Smooth muscle cell (in vitro differentiated cells): ENCODE data around the gene ZNF841. TPM values are rescaled to one million over a fixed set of nuclear protein-coding genes. Genes with fewer than 3 reads are reported as not detected.

ENCODE experiments used
- DNase-seq: peaks from one replicate; lab custom pipeline; 2025; ENCODE audit not compliant: unreplicated experiment; lab: John Stamatoyannopoulos, UW
- H2AFZ ChIP-seq: fragments of 200-600 bp; sonication (generic); 2 replicates; pipeline ENCODE4 v1.6.0; 2016; ENCODE audit warnings: antibody characterized with exemption, low read depth, mild to moderate bottlenecking
- H3F3A ChIP-seq: fragments of 200-600 bp; sonication (generic); 2 replicates; pipeline ENCODE4 v1.6.0; 2017; ENCODE audit warnings: antibody characterized with exemption, low read depth
- H3K27ac ChIP-seq: fragments of 200-600 bp; sonication (generic); 2 replicates; pipeline ENCODE4 v1.5.1; 2016; ENCODE audit warnings: low read depth, mild to moderate bottlenecking
- H3K27me3 ChIP-seq: fragments of 200-600 bp; sonication (generic); 2 replicates; pipeline ENCODE4 v1.6.1; 2016; ENCODE audit warnings: low read depth, mild to moderate bottlenecking
- H3K36me3 ChIP-seq: fragments of 200-600 bp; sonication (generic); 2 replicates; pipeline ENCODE4 v1.5.1; 2016; ENCODE audit warnings: low read depth
- H3K4me1 ChIP-seq: fragments of 200-600 bp; sonication (generic); 2 replicates; pipeline ENCODE4 v1.5.1; 2016; ENCODE audit warnings: low read depth
- H3K4me2 ChIP-seq: fragments of 200-600 bp; sonication (generic); 2 replicates; pipeline ENCODE4 v1.6.0; 2016; ENCODE audit warnings: mild to moderate bottlenecking
- H3K4me3 ChIP-seq: fragments of 200-600 bp; sonication (generic); 2 replicates; pipeline ENCODE4 v1.5.1; 2016; ENCODE audit warnings: mild to moderate bottlenecking
- H3K79me2 ChIP-seq: fragments of 200-600 bp; sonication (generic); 2 replicates; pipeline ENCODE4 v1.6.0; 2016; ENCODE audit warnings: low read depth, mild to moderate bottlenecking
- H3K9ac ChIP-seq: fragments of 200-600 bp; sonication (generic); 2 replicates; pipeline ENCODE4 v1.6.0; 2016; ENCODE audit warnings: low read depth
- H3K9me3 ChIP-seq: fragments of 200-600 bp; sonication (generic); replicated peaks from 2 replicates; pipeline ENCODE4 v1.5.1; 2016; ENCODE audit warnings: low read depth
- H4K20me1 ChIP-seq: fragments of 200-600 bp; sonication (generic); 2 replicates; pipeline ENCODE4 v1.6.0; 2016; ENCODE audit warnings: low read depth
- WGBS: methylation state at CpG from one replicate; pipeline ENCODE4 v1.1.7; 2016; ENCODE audit warnings: low lambda C conversion rate; 5-methylcytosine and 5-hydroxymethylcytosine counted together
- polyA plus RNA-seq: library from polyadenylated mRNA; unstranded; fragments of >200 nt; fragmentation: Nextera tagmentation; extraction: Ambion mirVana; gene quantifications from 2 replicates; pipeline ENCODE4 v1.2.1, GENCODE V29; 2016
- total RNA-seq: library from RNA; depleted of rRNA; stranded (reverse); fragments of >200 nt; gene quantifications from 2 replicates; pipeline ENCODE4 v1.2.3, GENCODE V29; 2014
- TF ChIP-seq, protein P1 (sequence below): fragments of 200-600 bp; sonication (generic); IDR thresholded peaks from 2 replicates; pipeline ENCODE4 v1.5.1; 2017; ENCODE audit warnings: borderline replicate concordance, mild to moderate bottlenecking, antibody characterized with exemption; ENCODE audit not compliant: insufficient read depth, poor library complexity, severe bottlenecking

Gene ZNF841
- total and polyA plus RNA-seq, 2 experiments from 2014 or later = 7.9 to 50.6 TPM

DNA sequence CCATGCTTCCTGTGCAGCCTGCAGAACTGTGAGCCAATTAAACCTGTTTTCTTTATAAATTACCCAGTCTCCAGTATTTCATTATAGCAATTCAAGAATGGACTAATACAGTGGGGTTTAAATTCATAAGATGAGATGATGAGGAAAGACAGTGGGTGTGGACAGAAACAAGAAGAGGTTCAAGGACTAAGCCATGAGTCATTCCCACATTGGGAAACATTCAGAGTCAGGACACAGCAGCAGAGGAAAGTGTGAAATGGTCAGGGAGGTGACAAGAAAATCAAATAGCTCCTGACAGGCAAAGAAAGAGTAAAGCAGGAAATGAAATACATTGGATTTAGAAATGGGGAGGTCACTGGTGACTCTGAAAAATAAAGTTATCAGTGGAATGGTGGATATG is 9.1 kb downstream of the ZNF841 start:
- H3K27me3 ChIP-seq = no peaks in the 10 kb centered on the region
- peaks cover 9% of the 10 kb centered on the region for H4K20me1 ChIP-seq
- TF ChIP-seq, protein P1, sequence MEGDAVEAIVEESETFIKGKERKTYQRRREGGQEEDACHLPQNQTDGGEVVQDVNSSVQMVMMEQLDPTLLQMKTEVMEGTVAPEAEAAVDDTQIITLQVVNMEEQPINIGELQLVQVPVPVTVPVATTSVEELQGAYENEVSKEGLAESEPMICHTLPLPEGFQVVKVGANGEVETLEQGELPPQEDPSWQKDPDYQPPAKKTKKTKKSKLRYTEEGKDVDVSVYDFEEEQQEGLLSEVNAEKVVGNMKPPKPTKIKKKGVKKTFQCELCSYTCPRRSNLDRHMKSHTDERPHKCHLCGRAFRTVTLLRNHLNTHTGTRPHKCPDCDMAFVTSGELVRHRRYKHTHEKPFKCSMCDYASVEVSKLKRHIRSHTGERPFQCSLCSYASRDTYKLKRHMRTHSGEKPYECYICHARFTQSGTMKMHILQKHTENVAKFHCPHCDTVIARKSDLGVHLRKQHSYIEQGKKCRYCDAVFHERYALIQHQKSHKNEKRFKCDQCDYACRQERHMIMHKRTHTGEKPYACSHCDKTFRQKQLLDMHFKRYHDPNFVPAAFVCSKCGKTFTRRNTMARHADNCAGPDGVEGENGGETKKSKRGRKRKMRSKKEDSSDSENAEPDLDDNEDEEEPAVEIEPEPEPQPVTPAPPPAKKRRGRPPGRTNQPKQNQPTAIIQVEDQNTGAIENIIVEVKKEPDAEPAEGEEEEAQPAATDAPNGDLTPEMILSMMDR = no peak
- H3K79me2 ChIP-seq = peaks cover 39% of the 10 kb centered on the region
- H3K9ac ChIP-seq = no peak overlapping the region
- peaks cover 75% of the 10 kb centered on the region for H3K36me3 ChIP-seq
- H3F3A ChIP-seq = no peaks in the 10 kb centered on the region
- H2AFZ ChIP-seq = no peak overlapping the region
- no peaks in the 10 kb centered on the region for H3K4me1 ChIP-seq
- no peak for DNase-seq
- peaks cover 8% of the 10 kb centered on the region for H3K9me3 ChIP-seq
- no peak overlapping the region for H3K4me2 ChIP-seq
- H3K4me3 ChIP-seq = no peak overlapping the region
- no peak overlapping the region for H3K27ac ChIP-seq

DNA sequence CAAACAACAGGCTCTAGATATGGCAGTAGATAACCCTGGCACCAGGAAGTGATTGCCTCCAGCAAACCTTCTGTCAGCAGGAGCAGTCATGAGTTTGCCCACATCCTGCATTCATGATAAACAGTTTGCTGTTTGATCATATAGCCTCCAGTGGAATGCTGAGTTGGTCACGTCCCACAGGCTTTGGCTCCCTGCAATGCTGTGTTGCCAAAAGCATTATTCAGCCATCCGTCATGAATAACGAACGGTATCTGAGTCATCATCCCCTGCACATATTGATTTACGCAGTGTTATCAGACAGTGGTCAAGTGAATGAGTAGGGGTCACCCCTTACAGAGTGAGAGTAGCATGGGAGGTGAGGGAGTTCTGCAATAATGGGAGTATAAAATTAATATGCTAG is 25.1 kb downstream of the ZNF841 start:
- no peak overlapping the region for H3K9ac ChIP-seq
- peaks cover 89% of the 10 kb centered on the region for H3K9me3 ChIP-seq
- H3K4me1 ChIP-seq = no peaks in the 10 kb centered on the region
- H3K36me3 ChIP-seq = peaks cover 97% of the 10 kb centered on the region
- H3K4me2 ChIP-seq = no peak overlapping the region
- no peak overlapping the region for H3K27ac ChIP-seq
- H2AFZ ChIP-seq = no peak overlapping the region
- no peaks in the 10 kb centered on the region for H4K20me1 ChIP-seq
- no peak for DNase-seq
- no peaks in the 10 kb centered on the region for H3F3A ChIP-seq
- WGBS = 95% methylated on average over 5 of the region's 5 CpGs
- H3K79me2 ChIP-seq = peaks cover 33% of the 10 kb centered on the region
- H3K4me3 ChIP-seq = no peak overlapping the region
- H3K27me3 ChIP-seq = no peaks in the 10 kb centered on the region
- TF ChIP-seq, protein P1 = no peak

GRCh38 chr19:52069653-52070052 is 25.9 kb downstream of the ZNF841 start:
- Histone ChIP-seq H3K36me3 (peaks cover 97% of the 10 kb centered on the region), H3K4me2 (no peak overlapping the region), H3K79me2 (peaks cover 32% of the 10 kb centered on the region), H3K27me3 (no peaks in the 10 kb centered on the region), H3K9me3 (peaks cover 89% of the 10 kb centered on the region), H3K9ac (no peak overlapping the region), H3F3A (no peaks in the 10 kb centered on the region), H3K4me1 (no peaks in the 10 kb centered on the region), H2AFZ (no peak overlapping the region), H3K27ac (no peak overlapping the region), H4K20me1 (no peaks in the 10 kb centered on the region), H3K4me3 (no peak overlapping the region)
- TF ChIP-seq, protein P1 = no peak
- 92% methylated on average over 2 of the region's 2 CpGs for WGBS
- no peak for DNase-seq

- WGBS = over 99% methylated on average over 6 of the region's 6 CpGs
- TF ChIP-seq, protein P1 = no peak
- H3K36me3 ChIP-seq = peaks cover 81% of the 10 kb centered on the region
These were observed 29.2 kb downstream of the ZNF841 start for GRCh38 chr19:52066258-52066863.

More at GRCh38 chr19:52066258-52066863, 29.2 kb downstream of the ZNF841 start:
- H2AFZ ChIP-seq = no peak overlapping the region
- H3K9ac ChIP-seq = no peak overlapping the region
- no peak overlapping the region for H3K27ac ChIP-seq
- H3K9me3 ChIP-seq = peaks cover 85% of the 10 kb centered on the region
- no peaks in the 10 kb centered on the region for H3K27me3 ChIP-seq
- H4K20me1 ChIP-seq = no peaks in the 10 kb centered on the region
- no peaks in the 10 kb centered on the region for H3F3A ChIP-seq
- H3K4me2 ChIP-seq = no peak overlapping the region
- peak overlapping the region; percentile 15 for H3K4me3 ChIP-seq
- H3K4me1 ChIP-seq = no peaks in the 10 kb centered on the region
- DNase-seq = no peak
- H3K79me2 ChIP-seq = peaks cover 19% of the 10 kb centered on the region
